Measurements from ENCODE around the gene UGT1A6.
"Not testable (repeated sequence)": the region's sequence is repeated elsewhere in the genome, so short reads cannot be mapped to it uniquely, and the experiment has no call there.

The UGT1A6 gene

GRCh38 chr2:233728723-233729301 lies 36.1 kb downstream of the UGT1A6 start, which contains the start of gene UGT1A3:
Gene UGT1A3, plus strand, starts transcription at chr2:233729042. Its CDS starts 85 bp downstream, at chr2:233729127.
- DNase-seq = no peak

- DNase-seq = not testable (repeated sequence)
These were observed 44.4 kb downstream of the UGT1A6 start for GRCh38 chr2:233736868-233737653.

GRCh38 chr2:233740870-233741269 lies 48.2 kb downstream of the UGT1A6 start:
- no peak for DNase-seq

DNA sequence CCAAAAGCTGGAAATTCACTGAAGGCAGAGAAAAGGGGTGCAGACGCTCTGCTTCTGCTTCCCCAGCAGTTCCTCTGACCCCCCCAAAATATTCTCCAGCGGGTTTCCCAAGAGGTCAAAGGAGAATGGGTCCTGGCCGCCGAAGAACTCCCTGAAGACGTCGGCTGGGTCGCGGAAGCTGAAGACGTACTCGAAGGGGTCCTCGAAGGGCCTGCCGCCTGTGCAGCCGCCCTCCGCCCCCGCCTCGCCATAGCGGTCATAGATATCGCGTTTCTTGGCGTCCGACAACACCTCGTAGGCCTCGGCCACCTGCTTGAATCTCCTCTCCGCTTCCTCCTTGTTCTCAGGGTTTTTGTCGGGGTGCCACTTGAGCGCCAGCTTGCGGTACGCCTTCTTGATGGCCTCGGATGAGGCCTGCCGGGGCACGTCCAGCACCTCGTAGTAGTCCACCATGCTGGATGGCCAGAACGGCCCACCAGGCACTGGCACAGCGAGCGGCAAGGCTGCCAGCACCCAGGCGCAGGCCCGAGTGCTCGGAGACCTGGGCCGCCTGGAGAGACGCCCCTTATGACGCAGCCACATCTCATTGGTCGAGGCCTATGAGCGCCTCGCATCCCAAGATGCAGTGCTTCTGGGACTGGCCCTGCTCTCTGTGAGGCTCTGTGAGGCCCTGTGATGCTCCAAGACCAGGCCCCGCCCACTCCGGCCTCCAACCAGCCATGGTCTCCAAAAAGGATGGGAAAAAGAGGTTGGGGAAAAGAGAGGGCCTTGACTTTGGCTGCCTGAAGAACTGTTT lies 51.0 kb downstream of the UGT1A6 start:
- no peak for DNase-seq

- no peak for DNase-seq
These were observed 52.5 kb downstream of the UGT1A6 start for GRCh38 chr2:233745073-233745755.

- not testable (repeated sequence) for DNase-seq
These were observed 53.1 kb downstream of the UGT1A6 start for GRCh38 chr2:233745838-233746237.

DNA sequence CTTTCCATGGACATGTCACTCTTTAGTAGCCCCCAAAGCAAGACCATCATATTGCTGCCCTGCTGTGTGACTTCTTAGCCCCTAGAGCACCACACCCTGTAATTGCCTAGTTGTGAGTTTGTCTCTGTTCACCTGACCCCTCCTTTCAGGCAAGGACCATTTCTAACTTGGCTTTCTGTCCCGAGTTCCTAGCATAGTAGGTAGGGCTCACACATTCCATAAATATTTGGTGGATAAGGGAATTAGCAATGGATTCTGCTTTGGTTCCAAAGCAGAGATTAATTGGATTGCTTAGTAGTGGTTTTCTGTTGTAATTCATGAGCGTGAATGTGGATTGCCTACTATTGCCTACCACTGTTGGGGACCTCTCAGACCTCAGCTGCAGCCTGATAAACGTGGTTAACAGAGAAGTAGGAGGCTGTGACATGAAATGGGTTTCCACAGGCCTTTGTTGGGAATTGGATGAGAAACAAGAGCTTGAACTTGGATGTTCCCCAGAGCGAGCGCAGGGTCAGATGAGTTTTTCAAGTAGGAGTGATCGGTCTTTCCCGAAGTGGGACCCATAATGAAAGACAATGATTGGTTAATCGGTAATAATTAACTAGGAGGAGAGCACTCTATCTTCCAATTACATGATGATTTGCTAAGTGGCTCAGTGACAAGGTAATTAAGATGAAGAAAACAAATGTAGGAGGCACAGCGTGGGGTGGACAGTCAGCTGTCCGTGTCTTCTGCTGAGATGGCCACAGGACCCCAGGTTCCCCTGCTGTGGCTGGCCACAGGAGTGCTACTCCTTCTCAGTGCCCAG lies 54.0 kb downstream of the UGT1A6 start:
- DNase-seq = no peak

GRCh38 chr2:233747283-233747544 lies 54.5 kb downstream of the UGT1A6 start:
- no peak for DNase-seq

DNA sequence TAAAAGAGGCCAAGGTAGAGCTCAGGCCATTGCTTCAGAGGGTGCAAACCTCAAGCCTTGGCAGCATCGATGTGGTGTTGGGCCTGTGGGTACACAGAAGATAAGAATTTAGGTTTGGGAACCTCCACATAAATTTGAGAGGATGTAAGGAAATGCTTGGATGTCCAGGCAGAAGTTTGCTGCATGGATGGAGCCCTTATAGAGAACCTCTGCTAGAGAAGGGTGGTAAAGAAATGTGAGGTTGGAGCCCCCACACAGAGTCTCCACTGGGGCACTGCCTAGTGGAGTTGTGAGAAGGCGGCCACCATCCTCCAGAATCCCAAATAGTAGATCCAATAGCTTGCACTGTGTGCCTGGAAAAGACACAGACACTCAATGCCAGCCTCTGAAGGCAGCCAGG lies 58.0 kb downstream of the UGT1A6 start:
- not testable (repeated sequence) for DNase-seq

GRCh38 chr2:233751212-233752009 lies 58.7 kb downstream of the UGT1A6 start:
- not testable (repeated sequence) for DNase-seq

DNA sequence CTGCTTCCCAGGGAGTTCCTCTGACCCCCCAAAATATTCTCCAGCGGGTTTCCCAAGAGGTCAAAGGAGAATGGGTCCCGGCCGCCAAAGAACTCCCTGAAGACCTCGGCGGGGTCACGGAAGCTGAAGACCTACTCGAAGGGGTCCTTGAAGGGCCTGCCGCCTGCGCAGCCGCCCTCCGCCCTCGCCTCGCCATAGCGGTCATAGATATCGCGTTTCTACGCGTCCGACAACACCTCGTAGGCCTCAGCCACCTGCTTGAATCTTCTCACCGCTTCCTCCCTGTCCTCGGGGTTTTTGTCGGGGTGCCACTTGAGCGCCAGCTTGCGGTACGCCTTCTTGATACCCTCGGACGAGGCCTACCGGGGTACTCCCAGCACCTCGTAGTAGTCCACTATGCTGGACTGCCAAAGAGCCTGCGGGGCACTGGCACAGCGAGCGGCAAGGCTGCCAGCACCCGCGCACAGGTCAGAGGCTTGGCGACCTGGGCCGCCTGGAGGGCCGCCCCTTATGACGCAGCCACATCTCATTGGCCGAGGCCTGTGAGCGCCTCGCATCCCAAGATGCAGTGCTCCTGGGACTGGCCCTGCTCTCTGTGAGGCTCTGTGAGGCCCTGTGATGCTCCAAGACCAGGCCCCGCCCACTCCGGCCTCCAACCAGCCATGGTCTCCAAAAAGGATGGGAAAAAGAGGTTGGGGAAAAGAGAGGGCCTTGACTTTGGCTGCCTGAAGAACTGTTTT lies 62.4 kb downstream of the UGT1A6 start:
- no peak for DNase-seq

GRCh38 chr2:233756429-233757081 lies 63.9 kb downstream of the UGT1A6 start:
- no peak for DNase-seq

- DNase-seq = no peak
These were observed 65.5 kb downstream of the UGT1A6 start for GRCh38 chr2:233758141-233758540.

- no peak for DNase-seq
These were observed 66.2 kb downstream of the UGT1A6 start for GRCh38 chr2:233758849-233759248.

DNA sequence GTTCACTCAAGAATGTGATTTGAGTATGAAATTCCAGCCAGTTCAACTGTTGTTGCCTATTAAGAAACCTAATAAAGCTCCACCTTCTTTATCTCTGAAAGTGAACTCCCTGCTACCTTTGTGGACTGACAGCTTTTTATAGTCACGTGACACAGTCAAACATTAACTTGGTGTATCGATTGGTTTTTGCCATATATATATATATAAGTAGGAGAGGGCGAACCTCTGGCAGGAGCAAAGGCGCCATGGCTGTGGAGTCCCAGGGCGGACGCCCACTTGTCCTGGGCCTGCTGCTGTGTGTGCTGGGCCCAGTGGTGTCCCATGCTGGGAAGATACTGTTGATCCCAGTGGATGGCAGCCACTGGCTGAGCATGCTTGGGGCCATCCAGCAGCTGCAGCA lies 67.4 kb downstream of the UGT1A6 start, which contains the start of gene UGT1A1:
UGT1A1 (plus strand) TSS at position 228 of the 400 bp plus-strand sequence; CDS start at position 246, 18 bp downstream.
- no peak for DNase-seq

DNA sequence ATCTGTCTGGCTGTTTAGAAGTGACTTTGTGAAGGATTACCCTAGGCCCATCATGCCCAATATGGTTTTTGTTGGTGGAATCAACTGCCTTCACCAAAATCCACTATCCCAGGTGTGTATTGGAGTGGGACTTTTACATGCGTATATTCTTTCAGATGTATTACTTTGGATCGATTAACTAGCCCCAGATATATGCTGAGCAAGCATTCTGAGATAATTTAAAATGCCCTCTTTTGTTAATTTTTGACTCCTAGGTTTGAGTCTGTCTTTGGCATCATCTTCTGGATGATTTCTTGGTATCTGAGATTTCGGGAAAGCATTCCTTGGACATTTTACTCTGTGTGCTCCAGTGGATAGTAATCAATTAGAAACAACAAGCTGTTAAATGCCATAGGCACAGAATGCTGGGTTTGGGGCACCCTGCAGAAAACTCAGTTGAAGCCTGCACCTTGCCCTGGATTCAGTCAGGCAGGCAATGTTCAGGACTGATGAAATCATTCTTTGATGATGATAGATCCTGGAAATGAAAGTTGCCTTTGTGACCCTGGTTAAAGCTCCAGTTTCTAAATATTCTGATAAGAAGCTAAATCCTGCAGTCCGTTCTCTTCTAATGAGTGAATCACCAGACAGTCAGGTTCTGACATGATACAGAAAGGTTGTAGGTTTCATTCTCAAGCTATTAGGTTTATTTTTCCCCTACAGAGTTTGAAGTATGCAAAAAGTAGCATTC lies 68.5 kb downstream of the UGT1A6 start:
- DNase-seq = no peak

GRCh38 chr2:233764264-233764663 lies 71.6 kb downstream of the UGT1A6 start:
- DNase-seq = no peak

DNA sequence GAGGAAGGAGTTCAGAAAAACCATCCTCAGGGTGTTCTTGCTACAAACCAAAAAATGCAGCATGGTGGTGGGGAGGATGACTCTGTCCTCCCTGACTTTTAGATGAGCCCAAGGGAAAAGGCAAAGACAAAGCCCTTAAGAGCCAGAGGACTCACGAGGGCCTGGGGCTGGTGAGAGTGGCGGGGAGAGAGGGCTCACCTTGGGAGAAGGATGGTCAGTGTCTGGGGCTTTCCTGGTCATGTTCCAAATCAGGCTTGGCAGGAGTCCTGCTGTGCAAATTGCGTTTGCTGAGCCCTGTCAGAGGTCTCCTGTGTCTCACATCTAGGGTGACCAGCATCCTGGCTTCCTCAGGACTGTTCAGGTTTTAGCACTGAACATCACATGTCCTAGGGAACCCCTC lies 72.1 kb downstream of the UGT1A6 start:
- DNase-seq = no peak

DNA sequence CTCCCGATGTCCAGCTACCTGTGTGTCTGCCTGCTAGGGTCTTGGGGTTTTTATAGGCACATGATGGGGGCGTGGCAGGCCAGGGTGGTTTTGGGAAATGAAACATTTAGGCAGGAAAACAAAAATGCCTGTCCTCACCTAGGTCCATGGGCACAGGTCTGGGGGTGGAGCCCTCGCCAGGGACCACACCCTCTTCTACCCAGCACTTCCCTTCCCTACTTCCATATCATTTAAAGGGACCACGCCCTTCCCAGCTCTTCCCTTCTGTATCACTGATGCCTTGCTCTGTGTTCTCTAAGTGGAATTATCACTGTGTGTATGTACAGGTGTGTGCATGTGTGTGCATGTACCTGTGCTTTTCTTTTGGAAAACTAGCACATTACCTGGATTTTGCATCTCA lies 73.7 kb downstream of the UGT1A6 start:
- no peak for DNase-seq
